NB4 (cell line): ENCODE data around the gene HTRA1.

Experiments
- DNase-seq: peaks from one replicate; pipeline ENCODE4 v3.0.0; 2010; ENCODE audit warnings: low read depth
- H3K4me3 ChIP-seq: one replicate; pipeline ENCODE4 v1.5.1; 2011; ENCODE audit warnings: mild to moderate bottlenecking, low read depth, low read length, moderate library complexity
- MYC ChIP-seq: IDR thresholded peaks from 2 replicates; pipeline ENCODE4 v1.6.1; 2011; ENCODE audit warnings: low read depth, low read length
- POLR2A ChIP-seq: IDR thresholded peaks from 2 replicates; pipeline ENCODE4 v1.6.1; 2011; ENCODE audit warnings: mild to moderate bottlenecking; ENCODE audit not compliant: insufficient read length; ENCODE audit errors: extremely low read depth
- TF ChIP-seq, protein P1 (sequence below): IDR thresholded peaks from 2 replicates; pipeline ENCODE4 v1.6.1; 2011; ENCODE audit warnings: low read depth, low read length
- TF ChIP-seq, protein P2 (sequence below): IDR thresholded peaks from one replicate; pipeline ENCODE4 v1.5.1; 2012; ENCODE audit warnings: low read depth, low read length

The HTRA1 gene

GRCh38 chr10:122461367-122461728 is at the start of gene HTRA1:
Gene HTRA1 (plus strand): TSS chr10:122461553. CDS start chr10:122461653, 100 bp downstream.
- no peak within 1 kb of the TSS for H3K4me3 ChIP-seq
- DNase-seq, result no peak

GRCh38 chr10:122413327-122413726 is 48.0 kb upstream of the HTRA1 start:
- DNase-seq, result no peak
- H3K4me3 ChIP-seq, result no peak overlapping the region
- no peak for TF ChIP-seq MYC
- TF ChIP-seq, protein P1, sequence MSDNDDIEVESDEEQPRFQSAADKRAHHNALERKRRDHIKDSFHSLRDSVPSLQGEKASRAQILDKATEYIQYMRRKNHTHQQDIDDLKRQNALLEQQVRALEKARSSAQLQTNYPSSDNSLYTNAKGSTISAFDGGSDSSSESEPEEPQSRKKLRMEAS, result no peak
- TF ChIP-seq, protein P2, sequence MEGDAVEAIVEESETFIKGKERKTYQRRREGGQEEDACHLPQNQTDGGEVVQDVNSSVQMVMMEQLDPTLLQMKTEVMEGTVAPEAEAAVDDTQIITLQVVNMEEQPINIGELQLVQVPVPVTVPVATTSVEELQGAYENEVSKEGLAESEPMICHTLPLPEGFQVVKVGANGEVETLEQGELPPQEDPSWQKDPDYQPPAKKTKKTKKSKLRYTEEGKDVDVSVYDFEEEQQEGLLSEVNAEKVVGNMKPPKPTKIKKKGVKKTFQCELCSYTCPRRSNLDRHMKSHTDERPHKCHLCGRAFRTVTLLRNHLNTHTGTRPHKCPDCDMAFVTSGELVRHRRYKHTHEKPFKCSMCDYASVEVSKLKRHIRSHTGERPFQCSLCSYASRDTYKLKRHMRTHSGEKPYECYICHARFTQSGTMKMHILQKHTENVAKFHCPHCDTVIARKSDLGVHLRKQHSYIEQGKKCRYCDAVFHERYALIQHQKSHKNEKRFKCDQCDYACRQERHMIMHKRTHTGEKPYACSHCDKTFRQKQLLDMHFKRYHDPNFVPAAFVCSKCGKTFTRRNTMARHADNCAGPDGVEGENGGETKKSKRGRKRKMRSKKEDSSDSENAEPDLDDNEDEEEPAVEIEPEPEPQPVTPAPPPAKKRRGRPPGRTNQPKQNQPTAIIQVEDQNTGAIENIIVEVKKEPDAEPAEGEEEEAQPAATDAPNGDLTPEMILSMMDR, result no peak
- no peak for TF ChIP-seq POLR2A

More at GRCh38 chr10:122461367-122461728, at the start of gene HTRA1:
- TF ChIP-seq POLR2A (no peak), MYC (no peak)
- TF ChIP-seq, protein P2, result no peak
- TF ChIP-seq, protein P1, result no peak

DNA sequence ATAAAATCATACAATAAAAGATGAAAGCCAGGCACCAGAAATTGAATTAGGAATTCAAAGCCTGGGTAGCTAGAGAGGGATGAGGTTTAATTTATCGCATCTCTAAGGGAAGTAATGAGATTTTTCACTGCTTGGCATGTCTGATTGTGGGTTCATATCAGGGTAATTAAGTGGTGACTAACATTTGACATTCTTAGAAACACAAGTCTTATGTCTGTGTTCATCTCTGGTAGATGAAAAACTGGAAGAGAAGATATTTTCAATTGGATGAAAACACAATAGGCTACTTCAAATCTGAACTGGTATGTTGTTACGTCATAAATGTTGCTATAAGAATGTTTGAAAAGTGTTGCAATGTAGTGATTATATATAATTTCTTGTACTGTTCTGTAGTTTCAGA is 43.7 kb upstream of the HTRA1 start:
- no peak for DNase-seq
- no peak overlapping the region for H3K4me3 ChIP-seq
- TF ChIP-seq POLR2A, result no peak
- TF ChIP-seq, protein P2, result no peak
- TF ChIP-seq, protein P1, result no peak
- no peak for TF ChIP-seq MYC

DNA sequence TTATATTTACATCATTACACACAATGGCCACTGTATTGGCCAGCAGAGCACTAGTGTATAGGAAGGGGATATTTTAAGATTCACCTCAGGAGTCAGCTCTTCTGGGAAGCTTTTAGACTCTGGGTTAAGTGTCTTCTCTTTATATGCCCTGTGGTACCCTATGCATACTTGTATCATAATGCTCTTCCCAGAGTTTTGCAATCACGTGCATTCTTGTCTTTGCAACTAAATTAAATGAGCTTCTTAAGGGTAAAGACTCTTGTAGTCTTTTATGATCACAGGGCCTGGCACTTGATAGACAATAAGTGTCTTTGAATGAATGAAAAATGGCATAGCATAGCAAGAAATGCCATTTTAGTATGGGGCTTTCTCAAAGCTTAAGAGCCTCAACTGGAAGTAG is 42.3 kb upstream of the HTRA1 start:
- no peak overlapping the region for H3K4me3 ChIP-seq
- no peak for DNase-seq
- TF ChIP-seq MYC (no peak), POLR2A (no peak)
- TF ChIP-seq, protein P1, result no peak
- TF ChIP-seq, protein P2, result no peak

DNA sequence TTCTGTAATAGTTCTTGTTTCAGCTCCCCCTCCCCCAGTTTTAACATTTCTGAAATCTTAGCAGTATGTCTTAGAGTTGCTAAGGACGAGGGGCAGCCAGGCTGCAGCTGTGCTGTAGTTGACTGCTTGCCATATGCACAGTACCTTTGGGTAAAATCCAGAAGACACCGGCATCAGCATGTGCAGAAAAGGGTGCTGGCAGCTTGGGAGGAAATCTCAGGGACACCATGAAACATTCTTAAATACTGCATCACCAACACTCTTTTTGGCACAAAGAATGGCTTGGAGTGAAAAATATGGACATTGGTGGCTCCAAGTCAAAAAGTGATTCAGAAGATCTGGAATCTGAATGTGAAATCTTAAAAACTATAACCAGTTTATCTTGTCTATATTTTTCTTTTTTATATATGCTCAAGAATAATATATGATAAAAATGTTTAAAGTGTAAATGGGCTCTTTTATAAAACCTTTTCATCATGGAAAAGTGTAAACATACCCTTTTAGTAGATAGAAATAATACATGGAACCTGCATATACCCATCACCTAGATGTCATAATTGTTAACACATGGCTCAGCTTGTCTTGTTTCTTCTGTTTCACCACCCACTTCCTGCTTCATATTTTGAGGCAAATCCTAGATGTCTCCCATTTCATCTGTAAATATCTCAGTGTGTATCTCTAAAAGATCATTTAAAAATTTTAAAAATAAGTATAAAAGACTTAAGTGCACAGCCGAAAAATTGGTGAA is 41.3 kb upstream of the HTRA1 start:
- TF ChIP-seq, protein P1, result no peak
- TF ChIP-seq, protein P2, result no peak
- TF ChIP-seq MYC (no peak), POLR2A (no peak)
- DNase-seq, result no peak
- H3K4me3 ChIP-seq, result no peak overlapping the region

- no peak overlapping the region for H3K4me3 ChIP-seq
- TF ChIP-seq, protein P2, result no peak
- TF ChIP-seq, protein P1, result no peak
- DNase-seq, result no peak
Measured at GRCh38 chr10:122420624-122421007, 40.7 kb upstream of the HTRA1 start.
